SK-N-SH (cell line): ENCODE results near the gene PHLDB2. TPM values are rescaled to one million over a fixed set of nuclear protein-coding genes. Genes with fewer than 3 reads are reported as not detected.

ENCODE experiments used
- CTCF ChIA-PET: fragments of 300-600, 350-600 bp; formaldehyde crosslinking; extraction: SDS; loops from one replicate; lab custom pipeline; 2021; lab: Yijun Ruan, JAX
- POLR2A ChIA-PET: fragments of 350-600 bp; sonication (Branson Sonifier 250); formaldehyde crosslinking; extraction: SDS; loops from one replicate; lab custom pipeline; 2020; ENCODE audit warnings: antibody characterized with exemption, inconsistent platforms; lab: Yijun Ruan, JAX
- DNase-seq: peaks from one replicate; pipeline ENCODE4 v3.0.0; 2012
- H2AFZ ChIP-seq: fragments of 200-600 bp; sonication (generic); 2 replicates; pipeline ENCODE4 v1.8.1; 2016; ENCODE audit warnings: antibody characterized with exemption, mild to moderate bottlenecking, low read depth
- H3F3A ChIP-seq: fragments of 200-600 bp; sonication (generic); replicated peaks from 2 replicates; pipeline ENCODE3; 2016; ENCODE audit warnings: antibody characterized with exemption, mild to moderate bottlenecking; ENCODE audit not compliant: insufficient read depth
- H3K27ac ChIP-seq, 2 experiments: fragments of 200-500 bp in 1 of 2; fragments of 200-600 bp in 1 of 2; sonication (Bioruptor generic) in 1 of 2; sonication (generic), shearing (Covaris generic) in 1 of 2; 2 replicates each; pipeline versions ENCODE4 v1.5.1 to v1.6.1; 2014 to 2016; ENCODE audit warnings: low read depth in 2 of 2, inconsistent platforms in 1 of 2, low read length in 1 of 2, mild to moderate bottlenecking in 1 of 2, mixed read lengths in 1 of 2
- H3K27me3 ChIP-seq: fragments of 200-600 bp; sonication (generic), shearing (Covaris generic); 2 replicates; pipeline ENCODE4 v1.6.1; 2016; ENCODE audit warnings: mixed run types; ENCODE audit not compliant: insufficient read depth
- H3K36me3 ChIP-seq, 2 experiments: fragments of 200-500 bp in 1 of 2; fragments of 200-600 bp in 1 of 2; sonication (Bioruptor generic) in 1 of 2; sonication (generic) in 1 of 2; replicated peaks in 1 of 2; 2 replicates each; pipeline versions ENCODE3 to v1.5.1; 2014 to 2016; ENCODE audit warnings: low read length in 1 of 2, mild to moderate bottlenecking in 1 of 2; ENCODE audit not compliant: insufficient read depth in 2 of 2, control insufficient read depth in 1 of 2
- H3K4me1 ChIP-seq, 2 experiments: fragments of 200-500 bp in 1 of 2; fragments of 200-600 bp in 1 of 2; sonication (Bioruptor generic) in 1 of 2; sonication (generic), shearing (Covaris generic) in 1 of 2; 2 replicates each; pipeline versions ENCODE4 v1.5.1 to v1.6.1; 2014 to 2016; ENCODE audit warnings: low read depth in 1 of 2, low read length in 1 of 2, mixed run types in 1 of 2; ENCODE audit not compliant: insufficient read depth in 2 of 2, control insufficient read depth in 1 of 2
- H3K4me2 ChIP-seq: fragments of 200-600 bp; sonication (generic), shearing (Covaris generic); 2 replicates; pipeline ENCODE4 v1.6.1; 2017; ENCODE audit warnings: mixed run types
- H3K4me3 ChIP-seq, 2 experiments: fragments of 200-500 bp in 1 of 2; fragments of 200-600 bp in 1 of 2; sonication (Bioruptor generic) in 1 of 2; sonication (generic), shearing (Covaris generic) in 1 of 2; 2 replicates each; pipeline versions ENCODE4 v1.5.1 to v1.8.1; 2014 to 2016; ENCODE audit warnings: low read depth in 2 of 2, inconsistent platforms in 1 of 2, low read length in 1 of 2, mild to moderate bottlenecking in 1 of 2, mixed read lengths in 1 of 2, moderate library complexity in 1 of 2
- H3K79me2 ChIP-seq: fragments of 200-600 bp; sonication (generic); 2 replicates; pipeline ENCODE4 v1.8.1; 2017; ENCODE audit warnings: mild to moderate bottlenecking; ENCODE audit not compliant: insufficient read depth
- H3K9ac ChIP-seq: fragments of 200-600 bp; sonication (generic); 2 replicates; pipeline ENCODE4 v1.6.1; 2017; ENCODE audit warnings: mixed run types
- H3K9me2 ChIP-seq: fragments of 200-600 bp; sonication (generic); 2 replicates; pipeline ENCODE4 v1.6.1; 2017; ENCODE audit warnings: mixed run types
- H3K9me3 ChIP-seq: fragments of 200-600 bp; sonication (generic); 2 replicates; pipeline ENCODE4 v1.6.1; 2017; ENCODE audit warnings: mixed run types, mild to moderate bottlenecking, moderate library complexity
- H4K20me1 ChIP-seq: fragments of 200-600 bp; sonication (generic); 2 replicates; pipeline ENCODE4 v1.6.1; 2017; ENCODE audit warnings: mild to moderate bottlenecking, mixed run types; ENCODE audit not compliant: insufficient read depth
- CHD2 ChIP-seq: fragments of 150-350 bp; IDR thresholded peaks from 2 replicates; pipeline ENCODE4 v1.6.1; 2018; ENCODE audit warnings: low read length; ENCODE audit not compliant: partially characterized antibody
- FOSL2 ChIP-seq: IDR thresholded peaks from 2 replicates; pipeline ENCODE4 v1.4.0; 2012; ENCODE audit warnings: low read depth, mild to moderate bottlenecking, moderate library complexity, borderline replicate concordance
- GATA2 ChIP-seq: sonication (generic); formaldehyde crosslinking; IDR thresholded peaks from 2 replicates; pipeline ENCODE4 v1.5.0; 2020; ENCODE audit warnings: mild to moderate bottlenecking, missing genetic modification reagents
- RXRA ChIP-seq: IDR thresholded peaks from 2 replicates; pipeline ENCODE4 v1.4.0; 2012; ENCODE audit warnings: low read depth, mild to moderate bottlenecking, borderline replicate concordance
- SMC3 ChIP-seq: IDR thresholded peaks from 2 replicates; pipeline ENCODE4 v1.6.1; 2012; ENCODE audit warnings: low read depth, low read length, improper control_type of control experiment
- TCF12 ChIP-seq: IDR thresholded peaks from 2 replicates; pipeline ENCODE4 v1.4.0; 2012
- WGBS: methylation state at CpG from one replicate; pipeline ENCODE4 v1.1.6; 2017; ENCODE audit warnings: low lambda C conversion rate; 5-methylcytosine and 5-hydroxymethylcytosine counted together
- polyA plus RNA-seq, 3 experiments: library from polyadenylated mRNA; depleted of rRNA; stranded (reverse); fragments of >200 nt; gene quantifications; 2 replicates each; pipeline ENCODE4 v1.2.3, GENCODE V29; 2012
- TF ChIP-seq, protein P1 (sequence below): IDR thresholded peaks from 2 replicates; pipeline ENCODE4 v1.4.0; 2012; ENCODE audit warnings: low read depth, borderline replicate concordance
- TF ChIP-seq, protein P2 (sequence below): IDR thresholded peaks from 2 replicates; pipeline ENCODE4; 2012
- TF ChIP-seq, protein P3 (sequence below): IDR thresholded peaks from 2 replicates; pipeline ENCODE4 v1.6.1; 2012; ENCODE audit warnings: mild to moderate bottlenecking, low read depth, low read length, moderate library complexity
- TF ChIP-seq, protein P4 (sequence below): IDR thresholded peaks from 2 replicates; pipeline ENCODE4 v1.4.0; 2012; ENCODE audit warnings: low read depth, borderline replicate concordance
- TF ChIP-seq, protein P5 (sequence below): fragments of 200-600 bp; sonication (generic); IDR thresholded peaks from 2 replicates; pipeline ENCODE4 v1.6.1; 2017; ENCODE audit warnings: antibody characterized with exemption, mild to moderate bottlenecking, moderate library complexity
- TF ChIP-seq, protein P6 (sequence below): IDR thresholded peaks from 2 replicates; pipeline ENCODE4 v1.4.0; 2012; ENCODE audit warnings: low read depth

Gene PHLDB2
- polyA plus RNA-seq, 1 of the 3 experiments (the other 2 are of a cell fraction), result 18.0 TPM

DNA sequence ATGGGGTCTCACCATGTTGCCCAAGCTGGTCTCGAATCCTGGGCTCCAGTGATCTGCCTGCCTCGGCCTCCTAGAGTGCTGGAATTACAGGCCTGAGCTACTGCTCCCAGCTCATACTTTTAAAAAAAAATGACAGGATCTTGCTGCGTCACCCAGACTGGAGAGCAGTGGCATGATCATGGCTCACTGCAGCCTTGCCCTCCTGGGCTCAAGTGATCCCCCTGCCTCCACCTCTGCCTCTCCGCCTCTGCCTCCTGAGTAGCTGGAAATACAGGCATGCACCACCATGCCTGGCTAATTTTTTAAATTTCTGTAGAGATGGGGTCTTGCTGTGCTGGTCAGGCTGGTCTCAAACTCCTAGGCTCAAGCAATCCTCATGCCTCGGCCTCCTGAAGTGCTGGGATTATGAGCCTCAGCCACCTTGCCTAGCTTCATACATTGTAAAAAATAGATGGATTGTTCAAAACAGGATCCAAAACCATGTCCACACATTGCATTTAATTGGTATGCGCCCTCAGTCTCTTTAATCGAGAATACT lies 8.9 kb downstream of the PHLDB2 start (continued):
- no peak for TF ChIP-seq GATA2 (CRISPR knock-in tag)

DNA sequence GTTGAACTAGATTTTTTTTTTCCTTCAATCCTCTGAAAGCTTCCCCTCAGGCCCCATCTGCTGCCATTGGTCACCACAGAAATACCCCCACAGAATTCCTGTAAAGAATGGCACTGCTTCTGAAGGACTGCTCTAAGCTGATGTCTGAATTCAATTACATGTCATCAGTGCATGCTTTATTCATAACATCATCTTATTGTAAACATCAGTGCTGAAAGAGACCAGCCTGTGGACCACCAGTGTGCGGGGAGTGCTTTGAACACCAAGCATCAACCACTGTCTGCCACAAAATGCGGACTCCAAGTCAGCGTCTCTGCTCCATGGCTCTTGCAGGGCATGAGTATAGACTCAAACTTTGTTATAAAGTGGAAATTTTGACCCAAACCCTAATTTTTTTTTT lies 11.6 kb downstream of the PHLDB2 start:
- H3K4me1 ChIP-seq, result peaks cover 2 to 30% of the 10 kb centered on the region in 2 experiments; a peak in 3 of 4 replicates
- 74% methylated on average over 3 of the region's 3 CpGs for WGBS
- H4K20me1 ChIP-seq, result no peaks in the 10 kb centered on the region

DNA sequence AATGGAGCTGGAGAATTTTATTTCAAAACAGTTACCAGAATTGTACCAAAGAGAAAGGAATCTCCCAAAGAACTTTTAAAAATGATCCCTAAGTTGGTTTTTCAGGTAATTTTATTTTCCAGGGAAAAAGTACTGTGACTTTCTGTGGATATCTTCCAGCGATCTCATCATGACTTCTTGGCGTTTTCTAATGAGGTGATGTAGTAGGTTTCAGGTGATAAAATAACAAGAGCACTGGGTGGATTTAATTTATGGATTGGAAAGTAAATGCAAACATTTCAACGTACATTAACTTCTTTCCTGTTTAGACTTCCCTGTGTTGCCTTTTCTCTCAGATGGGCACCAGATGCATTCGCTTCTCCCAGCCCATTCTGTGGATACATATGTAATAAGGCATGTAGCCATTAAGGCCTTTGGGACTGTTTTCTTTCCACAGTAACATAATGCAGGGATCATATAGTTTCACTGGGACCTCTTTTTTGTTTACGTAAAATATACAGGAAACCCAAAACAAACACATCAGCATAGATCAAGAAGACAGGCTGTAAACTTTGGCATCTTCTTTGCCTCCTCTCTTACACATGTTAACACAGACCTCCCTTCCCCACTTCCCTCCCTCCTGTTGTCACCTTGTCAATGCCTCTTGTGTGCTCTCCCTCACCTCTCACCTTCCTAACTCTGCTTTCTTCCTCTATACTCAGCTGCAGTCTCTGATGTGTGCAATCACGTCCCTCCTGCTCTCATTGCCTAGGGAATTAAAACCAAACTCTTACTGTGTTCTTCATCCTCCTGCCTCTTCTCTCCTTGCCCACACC lies 13.0 kb downstream of the PHLDB2 start:
- Histone ChIP-seq H3K9me2 (no peaks in the 10 kb centered on the region), H3K9me3 (no peaks in the 10 kb centered on the region), H3F3A (peaks cover 26% of the 10 kb centered on the region), H3K79me2 (peaks cover 100% of the 10 kb centered on the region), H4K20me1 (no peaks in the 10 kb centered on the region), H2AFZ (no peak overlapping the region), H3K4me2 (0 out of 2 replicates have a peak overlapping the region, but pooled peaks have one; percentile 7), H3K4me3 (no peak overlapping the region), H3K27ac (peak overlapping the region in 1 of 2 experiments; percentile 76; a peak in 2 of 4 replicates), H3K9ac (no peak overlapping the region), H3K27me3 (no peaks in the 10 kb centered on the region), H3K36me3 (peaks cover 0 to 16% of the 10 kb centered on the region in 2 experiments), H3K4me1 (peaks cover 2 to 22% of the 10 kb centered on the region in 2 experiments; a peak in 3 of 4 replicates)
- ChIA-PET POLR2A (no interaction called here), CTCF (interaction anchor here (0.7 kb wide), 1 partner anchor 11 kb away, joined by 3 read pairs; no protein-coding TSS in a partner anchor)
- WGBS, result 93% methylated on average over 6 of the region's 6 CpGs
- DNase-seq, result no peak
- TF ChIP-seq RXRA (no peak), SMC3 (no peak), TCF12 (no peak), CHD2 (no peak)
- TF ChIP-seq, protein P1, sequence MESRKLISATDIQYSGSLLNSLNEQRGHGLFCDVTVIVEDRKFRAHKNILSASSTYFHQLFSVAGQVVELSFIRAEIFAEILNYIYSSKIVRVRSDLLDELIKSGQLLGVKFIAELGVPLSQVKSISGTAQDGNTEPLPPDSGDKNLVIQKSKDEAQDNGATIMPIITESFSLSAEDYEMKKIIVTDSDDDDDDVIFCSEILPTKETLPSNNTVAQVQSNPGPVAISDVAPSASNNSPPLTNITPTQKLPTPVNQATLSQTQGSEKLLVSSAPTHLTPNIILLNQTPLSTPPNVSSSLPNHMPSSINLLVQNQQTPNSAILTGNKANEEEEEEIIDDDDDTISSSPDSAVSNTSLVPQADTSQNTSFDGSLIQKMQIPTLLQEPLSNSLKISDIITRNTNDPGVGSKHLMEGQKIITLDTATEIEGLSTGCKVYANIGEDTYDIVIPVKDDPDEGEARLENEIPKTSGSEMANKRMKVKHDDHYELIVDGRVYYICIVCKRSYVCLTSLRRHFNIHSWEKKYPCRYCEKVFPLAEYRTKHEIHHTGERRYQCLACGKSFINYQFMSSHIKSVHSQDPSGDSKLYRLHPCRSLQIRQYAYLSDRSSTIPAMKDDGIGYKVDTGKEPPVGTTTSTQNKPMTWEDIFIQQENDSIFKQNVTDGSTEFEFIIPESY, result no peak
- TF ChIP-seq, protein P2, sequence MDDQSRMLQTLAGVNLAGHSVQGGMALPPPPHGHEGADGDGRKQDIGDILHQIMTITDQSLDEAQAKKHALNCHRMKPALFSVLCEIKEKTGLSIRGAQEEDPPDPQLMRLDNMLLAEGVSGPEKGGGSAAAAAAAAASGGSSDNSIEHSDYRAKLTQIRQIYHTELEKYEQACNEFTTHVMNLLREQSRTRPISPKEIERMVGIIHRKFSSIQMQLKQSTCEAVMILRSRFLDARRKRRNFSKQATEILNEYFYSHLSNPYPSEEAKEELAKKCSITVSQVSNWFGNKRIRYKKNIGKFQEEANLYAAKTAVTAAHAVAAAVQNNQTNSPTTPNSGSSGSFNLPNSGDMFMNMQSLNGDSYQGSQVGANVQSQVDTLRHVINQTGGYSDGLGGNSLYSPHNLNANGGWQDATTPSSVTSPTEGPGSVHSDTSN, result no peak
- TF ChIP-seq, protein P3, sequence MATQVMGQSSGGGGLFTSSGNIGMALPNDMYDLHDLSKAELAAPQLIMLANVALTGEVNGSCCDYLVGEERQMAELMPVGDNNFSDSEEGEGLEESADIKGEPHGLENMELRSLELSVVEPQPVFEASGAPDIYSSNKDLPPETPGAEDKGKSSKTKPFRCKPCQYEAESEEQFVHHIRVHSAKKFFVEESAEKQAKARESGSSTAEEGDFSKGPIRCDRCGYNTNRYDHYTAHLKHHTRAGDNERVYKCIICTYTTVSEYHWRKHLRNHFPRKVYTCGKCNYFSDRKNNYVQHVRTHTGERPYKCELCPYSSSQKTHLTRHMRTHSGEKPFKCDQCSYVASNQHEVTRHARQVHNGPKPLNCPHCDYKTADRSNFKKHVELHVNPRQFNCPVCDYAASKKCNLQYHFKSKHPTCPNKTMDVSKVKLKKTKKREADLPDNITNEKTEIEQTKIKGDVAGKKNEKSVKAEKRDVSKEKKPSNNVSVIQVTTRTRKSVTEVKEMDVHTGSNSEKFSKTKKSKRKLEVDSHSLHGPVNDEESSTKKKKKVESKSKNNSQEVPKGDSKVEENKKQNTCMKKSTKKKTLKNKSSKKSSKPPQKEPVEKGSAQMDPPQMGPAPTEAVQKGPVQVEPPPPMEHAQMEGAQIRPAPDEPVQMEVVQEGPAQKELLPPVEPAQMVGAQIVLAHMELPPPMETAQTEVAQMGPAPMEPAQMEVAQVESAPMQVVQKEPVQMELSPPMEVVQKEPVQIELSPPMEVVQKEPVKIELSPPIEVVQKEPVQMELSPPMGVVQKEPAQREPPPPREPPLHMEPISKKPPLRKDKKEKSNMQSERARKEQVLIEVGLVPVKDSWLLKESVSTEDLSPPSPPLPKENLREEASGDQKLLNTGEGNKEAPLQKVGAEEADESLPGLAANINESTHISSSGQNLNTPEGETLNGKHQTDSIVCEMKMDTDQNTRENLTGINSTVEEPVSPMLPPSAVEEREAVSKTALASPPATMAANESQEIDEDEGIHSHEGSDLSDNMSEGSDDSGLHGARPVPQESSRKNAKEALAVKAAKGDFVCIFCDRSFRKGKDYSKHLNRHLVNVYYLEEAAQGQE, result no peak
- TF ChIP-seq, protein P4, sequence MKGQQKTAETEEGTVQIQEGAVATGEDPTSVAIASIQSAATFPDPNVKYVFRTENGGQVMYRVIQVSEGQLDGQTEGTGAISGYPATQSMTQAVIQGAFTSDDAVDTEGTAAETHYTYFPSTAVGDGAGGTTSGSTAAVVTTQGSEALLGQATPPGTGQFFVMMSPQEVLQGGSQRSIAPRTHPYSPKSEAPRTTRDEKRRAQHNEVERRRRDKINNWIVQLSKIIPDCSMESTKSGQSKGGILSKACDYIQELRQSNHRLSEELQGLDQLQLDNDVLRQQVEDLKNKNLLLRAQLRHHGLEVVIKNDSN, result no peak
- TF ChIP-seq, protein P5, sequence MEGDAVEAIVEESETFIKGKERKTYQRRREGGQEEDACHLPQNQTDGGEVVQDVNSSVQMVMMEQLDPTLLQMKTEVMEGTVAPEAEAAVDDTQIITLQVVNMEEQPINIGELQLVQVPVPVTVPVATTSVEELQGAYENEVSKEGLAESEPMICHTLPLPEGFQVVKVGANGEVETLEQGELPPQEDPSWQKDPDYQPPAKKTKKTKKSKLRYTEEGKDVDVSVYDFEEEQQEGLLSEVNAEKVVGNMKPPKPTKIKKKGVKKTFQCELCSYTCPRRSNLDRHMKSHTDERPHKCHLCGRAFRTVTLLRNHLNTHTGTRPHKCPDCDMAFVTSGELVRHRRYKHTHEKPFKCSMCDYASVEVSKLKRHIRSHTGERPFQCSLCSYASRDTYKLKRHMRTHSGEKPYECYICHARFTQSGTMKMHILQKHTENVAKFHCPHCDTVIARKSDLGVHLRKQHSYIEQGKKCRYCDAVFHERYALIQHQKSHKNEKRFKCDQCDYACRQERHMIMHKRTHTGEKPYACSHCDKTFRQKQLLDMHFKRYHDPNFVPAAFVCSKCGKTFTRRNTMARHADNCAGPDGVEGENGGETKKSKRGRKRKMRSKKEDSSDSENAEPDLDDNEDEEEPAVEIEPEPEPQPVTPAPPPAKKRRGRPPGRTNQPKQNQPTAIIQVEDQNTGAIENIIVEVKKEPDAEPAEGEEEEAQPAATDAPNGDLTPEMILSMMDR, result no peak

More for the DNA sequence above, 11.6 kb downstream of the PHLDB2 start:
- no peak overlapping the region for H3K4me2 ChIP-seq
- no peaks in the 10 kb centered on the region for H3K9me3 ChIP-seq
- peaks cover 98% of the 10 kb centered on the region for H3K79me2 ChIP-seq
- peaks cover 0 to 10% of the 10 kb centered on the region in 2 experiments for H3K36me3 ChIP-seq
- H3K9ac ChIP-seq, result no peak overlapping the region
- H3K27ac ChIP-seq, result peak overlapping the region in 1 of 2 experiments; percentile 76; a peak in 2 of 4 replicates
- H3F3A ChIP-seq, result peaks cover 34% of the 10 kb centered on the region
- no peaks in the 10 kb centered on the region for H3K27me3 ChIP-seq
- DNase-seq, result no peak
- H2AFZ ChIP-seq, result no peak overlapping the region
- no peak for TF ChIP-seq FOSL2
- TF ChIP-seq, protein P6, sequence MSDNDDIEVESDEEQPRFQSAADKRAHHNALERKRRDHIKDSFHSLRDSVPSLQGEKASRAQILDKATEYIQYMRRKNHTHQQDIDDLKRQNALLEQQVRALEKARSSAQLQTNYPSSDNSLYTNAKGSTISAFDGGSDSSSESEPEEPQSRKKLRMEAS, result no peak
- TF ChIP-seq TCF12, result peak; percentile 41; the same call in 1 of the 2 replicates
- TF ChIP-seq, all 33 proteins: peak for 1
- CTCF ChIA-PET, result interaction anchor here (1.7 kb wide), 1 partner anchor 11 kb away, joined by 6 read pairs; the partner anchor contains the start of gene PHLDB2
- no peak overlapping the region for H3K4me3 ChIP-seq
- H3K9me2 ChIP-seq, result no peaks in the 10 kb centered on the region
- POLR2A ChIA-PET, result no interaction called here
